Epithelial cell of esophagus (primary cell): ENCODE measurements around the gene SLC12A5.
"Not testable (repeated sequence)": the region's sequence is repeated elsewhere in the genome, so short reads cannot be mapped to it uniquely, and the experiment has no call there.

ENCODE experiments used
- DNase-seq: peaks from one replicate; pipeline ENCODE4 v3.0.0; 2010; ENCODE audit warnings: low read depth
- H3K4me3 ChIP-seq: 2 replicates; pipeline ENCODE4 v1.5.1; 2011; ENCODE audit warnings: mild to moderate bottlenecking, low read length, control low read depth
- TF ChIP-seq, protein P1 (sequence below): IDR thresholded peaks from 2 replicates; pipeline ENCODE4 v1.5.1; 2011; ENCODE audit warnings: low read depth, mild to moderate bottlenecking, low read length, control low read depth, inconsistent platforms; ENCODE audit not compliant: insufficient read depth; ENCODE audit errors: missing control alignments

SLC12A5 gene

DNA sequence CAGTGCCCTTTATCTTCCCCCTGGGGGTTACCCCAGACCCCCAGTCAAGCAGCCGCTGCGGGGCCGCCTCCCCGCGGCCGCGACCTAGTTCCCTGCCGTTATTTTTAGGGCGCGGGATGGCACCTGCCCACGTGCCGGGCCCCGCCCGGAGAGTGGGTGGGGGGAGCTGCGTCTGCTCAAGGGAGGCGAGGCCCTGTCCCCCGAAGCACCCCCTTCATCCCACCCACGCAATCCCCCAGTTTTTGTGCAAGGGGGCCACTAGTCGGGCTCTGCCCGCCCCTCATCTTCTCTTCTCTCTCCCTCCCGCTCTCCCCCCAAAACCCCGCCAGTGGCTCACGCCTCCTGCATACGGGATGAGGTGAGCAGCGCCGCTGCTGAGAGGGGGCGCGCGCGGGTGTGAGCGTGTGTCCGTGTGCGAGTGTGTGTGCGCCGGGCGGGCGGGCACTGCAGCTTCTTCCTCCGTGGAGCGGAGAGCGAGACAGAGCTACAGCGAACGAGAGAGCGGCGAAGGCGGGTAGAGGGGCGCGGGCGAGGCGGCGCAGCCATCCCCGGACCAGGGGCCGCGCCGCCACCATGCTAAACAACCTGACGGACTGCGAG, at the start of gene SLC12A5:
Gene SLC12A5, plus strand, starts transcription at position 444 of the 600 bp plus-strand sequence. Its CDS starts 130 bp downstream, at position 574.
- H3K4me3 ChIP-seq = no peak within 1 kb of the TSS
- TF ChIP-seq, protein P1, sequence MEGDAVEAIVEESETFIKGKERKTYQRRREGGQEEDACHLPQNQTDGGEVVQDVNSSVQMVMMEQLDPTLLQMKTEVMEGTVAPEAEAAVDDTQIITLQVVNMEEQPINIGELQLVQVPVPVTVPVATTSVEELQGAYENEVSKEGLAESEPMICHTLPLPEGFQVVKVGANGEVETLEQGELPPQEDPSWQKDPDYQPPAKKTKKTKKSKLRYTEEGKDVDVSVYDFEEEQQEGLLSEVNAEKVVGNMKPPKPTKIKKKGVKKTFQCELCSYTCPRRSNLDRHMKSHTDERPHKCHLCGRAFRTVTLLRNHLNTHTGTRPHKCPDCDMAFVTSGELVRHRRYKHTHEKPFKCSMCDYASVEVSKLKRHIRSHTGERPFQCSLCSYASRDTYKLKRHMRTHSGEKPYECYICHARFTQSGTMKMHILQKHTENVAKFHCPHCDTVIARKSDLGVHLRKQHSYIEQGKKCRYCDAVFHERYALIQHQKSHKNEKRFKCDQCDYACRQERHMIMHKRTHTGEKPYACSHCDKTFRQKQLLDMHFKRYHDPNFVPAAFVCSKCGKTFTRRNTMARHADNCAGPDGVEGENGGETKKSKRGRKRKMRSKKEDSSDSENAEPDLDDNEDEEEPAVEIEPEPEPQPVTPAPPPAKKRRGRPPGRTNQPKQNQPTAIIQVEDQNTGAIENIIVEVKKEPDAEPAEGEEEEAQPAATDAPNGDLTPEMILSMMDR = no peak
- no peak for DNase-seq

DNA sequence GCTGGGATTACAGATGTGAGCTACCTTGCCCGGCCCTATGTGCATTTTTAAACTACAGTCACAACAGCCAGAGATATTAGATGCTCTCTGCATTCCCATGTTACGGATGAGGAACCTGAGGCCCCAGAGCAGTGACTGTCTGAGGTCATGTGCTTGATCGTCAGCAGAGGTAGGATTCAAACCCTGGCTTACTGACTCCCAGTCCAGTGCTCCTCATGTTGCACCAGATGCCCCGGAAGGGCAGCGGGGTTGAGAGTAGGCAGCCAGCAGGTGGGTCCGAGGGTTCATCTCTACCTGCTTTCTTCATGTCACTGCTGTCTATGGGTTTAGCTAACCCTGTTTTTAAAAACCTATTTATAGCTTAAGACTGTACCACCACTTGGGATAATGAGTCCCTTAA, 47.8 kb upstream of the SLC12A5 start:
- TF ChIP-seq, protein P1 = no peak
- DNase-seq = no peak
- no peak overlapping the region for H3K4me3 ChIP-seq

DNA sequence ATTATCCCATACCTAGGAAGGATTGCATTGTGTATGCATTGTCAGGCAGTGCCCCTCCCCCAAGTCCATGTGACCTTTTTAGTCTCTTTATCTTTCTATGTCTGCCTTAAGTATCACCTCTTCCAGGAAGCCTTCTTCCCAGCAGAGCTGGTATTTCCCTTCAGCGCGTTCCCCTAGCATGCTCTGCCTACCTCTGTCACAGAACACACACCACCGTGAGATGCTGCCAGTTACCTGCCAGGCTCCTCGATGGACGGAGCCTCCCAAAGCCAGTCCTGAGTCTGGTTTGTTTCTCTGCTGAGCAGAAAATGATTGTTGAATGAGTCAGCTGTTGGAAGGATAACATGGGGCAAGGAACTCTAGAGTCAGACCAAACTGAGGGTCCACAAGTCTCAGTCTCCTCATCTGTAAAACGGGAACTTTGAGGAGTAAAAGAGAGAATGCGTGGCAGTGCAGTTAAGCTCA, 45.7 kb upstream of the SLC12A5 start:
- peak; percentile 34 for DNase-seq
- no peak overlapping the region for H3K4me3 ChIP-seq
- TF ChIP-seq, protein P1 = no peak

DNA sequence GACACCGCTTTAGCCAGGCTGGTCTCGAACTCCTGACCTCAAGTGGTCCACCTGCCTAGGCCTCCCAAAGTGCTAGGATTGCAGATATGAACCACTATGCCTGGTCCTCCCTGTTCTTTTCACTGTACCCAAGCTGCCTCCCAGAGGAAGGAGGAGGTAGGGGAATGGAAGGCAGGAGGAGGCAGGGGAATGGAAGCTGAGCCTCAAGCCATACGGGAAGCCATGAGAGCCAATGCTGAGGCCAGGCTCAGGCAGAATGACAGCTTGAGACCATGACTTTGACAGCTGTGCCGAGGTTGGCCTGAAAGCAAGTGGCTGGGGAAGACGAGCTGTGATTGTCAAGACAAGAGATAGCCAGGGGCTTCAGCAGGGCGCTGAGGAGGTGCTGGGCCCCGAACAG, 43.4 kb upstream of the SLC12A5 start:
- TF ChIP-seq, protein P1 = peak; percentile 45
- no peak overlapping the region for H3K4me3 ChIP-seq
- DNase-seq = peak; percentile 42

DNA sequence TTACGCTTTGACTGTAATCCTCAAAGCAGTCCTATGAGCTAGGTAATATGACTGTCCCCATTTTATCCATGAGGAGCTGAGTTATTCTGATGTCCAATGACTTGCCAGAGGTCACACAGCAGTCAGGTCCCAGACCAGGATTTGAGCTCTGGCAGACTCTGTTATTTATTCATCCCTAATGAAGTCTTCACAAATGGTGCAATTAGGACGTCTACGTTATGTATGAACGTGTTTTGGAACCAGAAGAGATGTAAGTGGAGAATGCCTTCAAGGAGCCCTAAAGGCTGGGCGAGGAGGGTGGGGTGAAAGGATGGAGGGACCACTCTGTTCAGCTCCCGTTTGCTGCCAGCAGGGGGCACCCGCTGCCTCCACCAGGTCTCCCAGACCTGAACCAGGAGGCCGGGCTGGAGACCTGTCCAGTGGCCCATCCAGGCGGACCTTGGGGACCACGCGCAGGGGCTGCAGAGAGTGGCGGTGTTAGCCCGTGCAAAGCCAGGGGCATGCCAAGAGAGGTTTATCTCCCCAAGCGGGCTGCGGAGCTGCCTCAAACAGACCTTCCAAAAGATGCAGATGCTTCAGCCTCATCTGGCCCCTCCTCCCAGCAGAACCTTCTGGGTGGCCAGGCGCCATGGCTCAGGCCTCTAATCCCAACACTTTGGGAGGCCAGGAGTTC, 41.8 kb upstream of the SLC12A5 start:
- TF ChIP-seq, protein P1 = peak; percentile 83
- H3K4me3 ChIP-seq = no peak overlapping the region
- DNase-seq = peak; percentile 68

DNA sequence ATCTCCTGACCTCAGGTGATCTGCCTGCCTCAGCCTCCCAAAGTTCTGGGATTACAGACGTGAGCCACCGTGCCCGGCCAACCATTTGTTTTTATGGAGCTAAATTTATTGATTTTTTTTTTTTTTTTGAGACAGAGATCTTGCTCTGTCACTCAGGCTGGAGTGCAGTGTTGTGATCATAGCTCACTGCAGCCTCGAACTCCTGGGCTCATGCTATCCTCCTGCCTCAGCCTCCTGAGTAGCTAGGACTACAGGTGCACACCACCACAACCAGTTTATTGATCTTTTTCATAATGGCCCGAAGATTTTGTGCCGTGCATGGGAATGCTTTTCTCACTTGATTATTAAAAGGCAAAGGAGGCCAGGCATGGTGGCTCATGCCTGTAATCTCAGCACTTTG, 40.2 kb upstream of the SLC12A5 start:
- H3K4me3 ChIP-seq, DNase-seq: not testable (repeated sequence)

DNA sequence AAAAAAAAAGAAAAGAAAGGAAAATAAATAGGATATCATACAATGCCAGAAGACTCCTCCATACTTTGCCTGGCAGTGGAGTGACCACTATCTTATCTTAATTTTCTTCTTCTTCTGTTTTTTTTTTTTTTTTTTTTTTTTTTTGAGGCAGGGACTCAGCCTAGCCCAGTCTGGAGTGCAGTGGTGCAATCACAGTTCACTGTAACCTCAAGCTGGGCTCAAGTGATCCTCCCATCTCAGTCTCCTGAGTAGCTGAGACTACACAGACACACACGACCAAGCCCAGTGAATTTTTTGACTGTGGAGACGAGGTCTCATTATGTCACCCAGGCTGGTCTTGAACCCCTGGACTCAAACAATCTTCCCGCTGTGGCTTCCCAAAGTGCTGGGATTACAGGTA, 37.4 kb upstream of the SLC12A5 start:
- DNase-seq = no peak
- TF ChIP-seq, protein P1 = no peak
- H3K4me3 ChIP-seq = no peak overlapping the region
